ENCODE data around the gene RNASEH2C. TPM values are rescaled to one million over a fixed set of nuclear protein-coding genes. Genes with fewer than 3 reads are reported as not detected.
A peak's percentile ranks its signal among the peaks of the same experiment; 100 is the strongest.
"Not testable (repeated sequence)": the region's sequence is repeated elsewhere in the genome, so short reads cannot be mapped to it uniquely, and the experiment has no call there.

RNASEH2C gene
- total RNA-seq, 4 donors from 2014 or later, result 27.2 to 98.2 (median 35.4) TPM

DNA sequence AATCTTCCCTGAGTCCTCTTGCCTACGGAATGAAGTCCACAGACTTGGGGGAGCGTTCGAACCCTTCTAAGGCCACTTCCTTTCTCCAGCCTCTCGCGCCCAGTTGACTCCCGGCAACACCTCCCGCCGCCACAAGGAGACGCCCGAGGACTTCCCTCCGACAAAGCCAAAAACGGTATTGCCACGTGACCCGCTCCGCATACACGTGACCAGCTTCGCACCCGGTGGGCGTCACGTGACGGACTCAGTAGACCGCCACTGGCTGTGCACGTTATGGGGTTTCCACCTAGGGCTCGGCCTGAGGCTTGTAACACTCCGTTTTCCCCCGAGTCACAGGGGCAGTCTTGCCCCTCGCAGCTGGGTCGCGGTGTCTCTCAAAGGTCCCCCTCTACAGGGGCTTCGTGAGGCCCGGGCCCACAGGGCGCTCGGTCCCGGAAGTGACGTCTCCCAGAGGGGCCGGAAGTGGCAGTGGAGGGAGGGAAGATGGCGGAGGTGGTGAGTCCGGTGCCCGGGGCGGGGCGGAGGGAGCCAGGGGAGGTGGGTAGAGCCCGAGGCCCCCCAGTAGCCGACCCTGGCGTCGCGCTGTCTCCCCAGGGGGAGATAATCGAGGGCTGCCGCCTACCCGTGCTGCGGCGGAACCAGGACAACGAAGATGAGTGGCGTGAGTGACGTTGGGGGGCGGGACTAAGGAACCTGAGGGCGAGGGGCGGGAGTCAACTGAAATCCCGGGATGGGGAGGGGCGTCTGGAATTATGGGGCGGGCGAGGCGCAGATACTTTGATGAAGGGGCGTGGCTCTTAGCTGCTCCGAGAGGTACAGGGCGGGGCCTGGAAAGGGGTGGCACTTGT, 8.6 kb downstream of the RNASEH2C start, which contains the start of gene KAT5:
TSS of gene KAT5 (plus strand) at position 468 of the 848 bp plus-strand sequence. CDS start at position 484, 16 bp downstream.
- peaks cover 0 to 41% (median 0%) of the 10 kb centered on the region in 3 donors for H3K36me3 ChIP-seq
- peak within 1 kb of the TSS; percentile 69 to 91 (median 79) for H3K4me3 ChIP-seq
- TF ChIP-seq POLR2A (IDR thresholded peaks at IDR 0.05), result peak; percentile 70 to 72
- TF ChIP-seq, protein P1, sequence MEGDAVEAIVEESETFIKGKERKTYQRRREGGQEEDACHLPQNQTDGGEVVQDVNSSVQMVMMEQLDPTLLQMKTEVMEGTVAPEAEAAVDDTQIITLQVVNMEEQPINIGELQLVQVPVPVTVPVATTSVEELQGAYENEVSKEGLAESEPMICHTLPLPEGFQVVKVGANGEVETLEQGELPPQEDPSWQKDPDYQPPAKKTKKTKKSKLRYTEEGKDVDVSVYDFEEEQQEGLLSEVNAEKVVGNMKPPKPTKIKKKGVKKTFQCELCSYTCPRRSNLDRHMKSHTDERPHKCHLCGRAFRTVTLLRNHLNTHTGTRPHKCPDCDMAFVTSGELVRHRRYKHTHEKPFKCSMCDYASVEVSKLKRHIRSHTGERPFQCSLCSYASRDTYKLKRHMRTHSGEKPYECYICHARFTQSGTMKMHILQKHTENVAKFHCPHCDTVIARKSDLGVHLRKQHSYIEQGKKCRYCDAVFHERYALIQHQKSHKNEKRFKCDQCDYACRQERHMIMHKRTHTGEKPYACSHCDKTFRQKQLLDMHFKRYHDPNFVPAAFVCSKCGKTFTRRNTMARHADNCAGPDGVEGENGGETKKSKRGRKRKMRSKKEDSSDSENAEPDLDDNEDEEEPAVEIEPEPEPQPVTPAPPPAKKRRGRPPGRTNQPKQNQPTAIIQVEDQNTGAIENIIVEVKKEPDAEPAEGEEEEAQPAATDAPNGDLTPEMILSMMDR (IDR thresholded peaks at IDR 0.05), result peak; percentile 96 to 100 (median 99)
- DNase-seq, result peak; percentile 99 to 100 (median 100)
- no peaks in the 10 kb centered on the region for H3K27me3 ChIP-seq
- H3K27ac ChIP-seq, result peak within 1 kb of the TSS; percentile 97 to 99 (median 98)
- peaks cover 0 to 15% (median 7%) of the 10 kb centered on the region in 4 donors for H3K4me1 ChIP-seq
- no peaks in the 10 kb centered on the region for H3K9me3 ChIP-seq

DNA sequence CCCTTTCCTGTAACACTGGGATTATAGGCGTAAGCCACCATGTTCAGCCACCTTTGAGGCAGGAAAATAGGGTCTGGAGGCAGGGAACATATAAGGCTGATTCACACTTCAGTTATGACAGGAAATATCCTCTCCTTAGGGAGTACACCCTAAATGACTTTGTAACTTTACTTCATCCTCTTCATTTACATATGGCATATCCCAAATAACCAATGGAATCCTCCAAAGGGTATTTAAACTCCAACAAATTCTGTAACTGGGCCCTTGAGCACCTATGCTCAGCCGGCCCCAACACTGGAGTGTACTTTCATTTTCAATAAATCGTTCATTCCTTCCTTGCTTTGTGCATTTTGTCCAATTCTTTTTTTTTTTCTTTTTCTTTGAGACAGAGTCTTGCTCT, 10.2 kb downstream of the RNASEH2C start:
- no peak for DNase-seq
- Histone ChIP-seq H3K9me3 (no peaks in the 10 kb centered on the region), H3K4me3 (no peak overlapping the region), H3K27me3 (no peaks in the 10 kb centered on the region), H3K27ac (peak overlapping the region in 1 of 4 donors; percentile 98), H3K4me1 (peaks cover 0 to 18% (median 9%) of the 10 kb centered on the region in 4 donors), H3K36me3 (peaks cover 0 to 25% (median 0%) of the 10 kb centered on the region in 3 donors)
- TF ChIP-seq, protein P1 (IDR thresholded peaks at IDR 0.05), result no peak
- TF ChIP-seq POLR2A (IDR thresholded peaks at IDR 0.05), result no peak

DNA sequence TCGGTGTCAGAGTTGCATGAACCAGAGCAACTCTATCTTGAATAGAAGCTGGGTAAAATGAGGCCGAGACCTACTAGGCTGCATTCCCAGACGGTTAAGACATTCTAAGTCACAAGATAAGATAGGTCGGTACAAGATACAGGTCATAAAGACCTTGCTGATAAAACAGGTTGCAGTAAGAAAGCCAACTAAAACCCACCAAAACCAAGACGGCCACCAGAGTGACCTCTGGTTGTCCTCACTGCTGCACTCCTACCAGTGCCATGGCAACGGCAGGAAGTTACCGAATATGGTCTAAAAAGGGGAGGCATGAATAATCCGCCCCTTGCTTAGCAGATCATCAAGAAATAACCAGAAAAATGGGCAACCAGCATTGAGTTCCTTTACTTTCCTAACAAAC, 10.9 kb downstream of the RNASEH2C start:
- H3K27me3 ChIP-seq, result no peaks in the 10 kb centered on the region
- H3K9me3 ChIP-seq, result no peaks in the 10 kb centered on the region
- peaks cover 0 to 18% (median 9%) of the 10 kb centered on the region in 4 donors for H3K4me1 ChIP-seq
- no peak for TF ChIP-seq POLR2A (IDR thresholded peaks at IDR 0.05)
- TF ChIP-seq, protein P1 (IDR thresholded peaks at IDR 0.05), result no peak
- peaks cover 0 to 17% (median 0%) of the 10 kb centered on the region in 3 donors for H3K36me3 ChIP-seq
- H3K27ac ChIP-seq, result no peak overlapping the region
- DNase-seq, result no peak
- H3K4me3 ChIP-seq, result no peak overlapping the region

DNA sequence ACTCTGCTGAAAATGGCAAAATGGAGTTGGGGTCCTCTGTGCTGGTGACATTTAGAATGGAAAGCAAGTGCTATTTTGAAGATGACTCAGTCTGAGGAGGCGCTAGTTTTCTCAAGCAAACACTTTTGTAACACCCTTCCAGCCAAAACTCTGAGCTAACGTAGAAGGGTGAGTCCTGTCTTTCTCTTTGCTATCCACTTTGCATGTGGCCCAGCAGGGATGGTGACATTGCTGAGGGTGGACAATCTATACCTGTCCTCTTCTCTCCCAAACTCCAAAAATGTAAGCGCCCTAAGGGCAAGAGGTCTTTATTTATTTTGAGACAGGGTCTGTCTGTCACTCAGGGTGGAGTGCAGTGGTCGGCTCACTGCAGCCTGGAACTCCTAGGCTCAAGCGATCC, 12.1 kb downstream of the RNASEH2C start:
- no peak overlapping the region for H3K4me3 ChIP-seq
- no peaks in the 10 kb centered on the region for H3K27me3 ChIP-seq
- peaks cover 0 to 5% (median 0%) of the 10 kb centered on the region in 3 donors for H3K36me3 ChIP-seq
- TF ChIP-seq, protein P1 (IDR thresholded peaks at IDR 0.05), result no peak
- TF ChIP-seq POLR2A (IDR thresholded peaks at IDR 0.05), result no peak
- no peak overlapping the region for H3K27ac ChIP-seq
- peaks cover 0 to 13% (median 9%) of the 10 kb centered on the region in 4 donors for H3K4me1 ChIP-seq
- H3K9me3 ChIP-seq, result no peaks in the 10 kb centered on the region
- no peak for DNase-seq

DNA sequence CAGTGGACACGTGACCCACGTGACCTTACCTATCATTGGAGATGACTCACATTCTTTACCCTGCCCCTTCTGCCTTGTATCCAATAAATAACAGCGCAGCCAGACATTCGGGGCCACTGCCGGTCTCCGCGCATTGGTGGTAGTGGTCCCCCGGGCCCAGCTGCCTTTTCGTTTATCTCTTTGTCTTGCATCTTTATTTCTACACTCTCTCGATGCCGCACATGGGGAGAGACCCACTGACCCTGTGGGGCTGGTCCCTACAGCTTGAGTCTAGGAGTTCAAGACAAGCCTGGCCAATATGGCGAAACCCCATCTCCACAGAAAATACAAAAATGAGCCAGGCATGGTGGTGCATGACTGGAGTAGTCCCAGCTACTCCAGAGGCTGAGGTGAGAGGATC, 13.6 kb downstream of the RNASEH2C start:
- not testable (repeated sequence) for H3K27me3 ChIP-seq, H3K36me3 ChIP-seq, DNase-seq, H3K27ac ChIP-seq, H3K9me3 ChIP-seq, H3K4me3 ChIP-seq, H3K4me1 ChIP-seq

DNA sequence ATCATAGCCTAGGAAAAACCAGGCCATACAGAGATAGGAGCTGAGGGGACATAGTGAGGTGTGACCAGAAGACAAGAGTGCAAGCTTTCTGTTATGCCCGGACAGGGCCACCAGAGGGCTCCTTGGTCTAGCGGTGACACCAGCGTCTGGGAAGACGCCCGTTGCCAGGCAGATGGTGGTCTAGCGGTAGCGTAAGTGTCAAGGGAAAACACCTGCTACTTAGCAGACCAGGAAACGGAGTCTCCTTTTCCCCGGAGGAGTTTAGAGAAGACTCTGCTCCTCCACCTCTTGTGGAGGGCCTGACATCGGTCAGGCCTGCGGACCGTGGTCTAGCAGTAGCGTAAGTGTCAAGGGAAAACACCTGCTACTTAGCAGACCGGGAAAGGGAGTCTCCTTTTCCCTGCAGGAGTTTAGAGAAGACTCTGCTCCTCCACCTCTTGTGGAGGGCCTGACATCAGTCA, 14.3 kb downstream of the RNASEH2C start:
- not testable (repeated sequence) for H3K27ac ChIP-seq, H3K27me3 ChIP-seq, H3K36me3 ChIP-seq, H3K9me3 ChIP-seq, H3K4me1 ChIP-seq
- H3K4me3 ChIP-seq, result peak overlapping the region in 1 of 4 donors; percentile 19
- DNase-seq, result peak in 2 of 3 donors; percentile 80 to 93
- TF ChIP-seq, protein P1 (IDR thresholded peaks at IDR 0.05), result peak; percentile 56 to 86 (median 70)
